ENCODE measurements around the gene EEF2K.
A peak's percentile ranks its signal among the peaks of the same experiment; 100 is the strongest.

The EEF2K gene

GRCh38 chr16:22317625-22318024 is 111.5 kb downstream of the EEF2K start:
- H3K9me3 ChIP-seq (replicated peaks in 1 of 2; ENCODE audit: control insufficient read depth in 2 of 2, insufficient read depth in 1 of 2, low read depth in 1 of 2, low read length in 2 of 2): no peaks in the 10 kb centered on the region
- H3K27me3 ChIP-seq (ENCODE audit: control insufficient read depth in 3 of 3, insufficient read depth in 3 of 3, low read depth in 1 of 3, low read length in 3 of 3): no peaks in the 10 kb centered on the region
- no peak overlapping the region for H3K14ac ChIP-seq (ENCODE audit: low read length)
- H4K8ac ChIP-seq (ENCODE audit: low read depth, low read length): no peak overlapping the region
- H2AFZ ChIP-seq (ENCODE audit: low read length): no peak overlapping the region
- no peak overlapping the region for H2BK120ac ChIP-seq (ENCODE audit: low read depth, low read length)
- H3K23ac ChIP-seq (ENCODE audit: low read depth, low read length, poor library complexity): no peak overlapping the region
- peaks cover 9% of the 10 kb centered on the region for H3K79me1 ChIP-seq (ENCODE audit: low read depth, low read length)
- H3K27ac ChIP-seq (replicated peaks; ENCODE audit: low read length): no peak overlapping the region
- H3K36me3 ChIP-seq (replicated peaks in 1 of 2; ENCODE audit: control insufficient read depth in 2 of 2, insufficient read depth in 2 of 2, low read length in 2 of 2): peaks cover 37 to 90% of the 10 kb centered on the region in 2 donors
- H3K4me1 ChIP-seq (ENCODE audit: control insufficient read depth in 2 of 2, insufficient read depth in 1 of 2, low read depth in 1 of 2, low read length in 2 of 2): no peaks in the 10 kb centered on the region
- no peak overlapping the region for H2BK12ac ChIP-seq (ENCODE audit: low read length)
- H3K9ac ChIP-seq (ENCODE audit: low read depth, low read length, poor library complexity): no peak overlapping the region
- no peak overlapping the region for H4K91ac ChIP-seq (ENCODE audit: low read depth, low read length, poor library complexity)
- no peak overlapping the region for H2AK5ac ChIP-seq (ENCODE audit: low read depth, low read length)
- H2BK15ac ChIP-seq (ENCODE audit: low read length): no peak overlapping the region
- no peak overlapping the region for H3K4me2 ChIP-seq (ENCODE audit: insufficient read depth, low read length, poor library complexity, severe bottlenecking)
- H3K18ac ChIP-seq (ENCODE audit: low read length): no peak overlapping the region
- H3K4me3 ChIP-seq (ENCODE audit: low read length in 2 of 2): no peak overlapping the region
- H3K4ac ChIP-seq (ENCODE audit: low read length): no peak overlapping the region
- H2BK5ac ChIP-seq (ENCODE audit: low read length): no peak overlapping the region
- no CpG with 5 or more reads among the region's 6 CpGs for WGBS, 2 donors (ENCODE audit: extremely low coverage in 2 of 2, insufficient read length in 2 of 2, insufficient replicate concordance in 1 of 2)
- no peak for DNase-seq (ENCODE audit: low spot score)

- Histone ChIP-seq H3K18ac (ENCODE audit: low read length) (no peak overlapping the region), H3K4me1 (ENCODE audit: control insufficient read depth in 2 of 2, insufficient read depth in 1 of 2, low read depth in 1 of 2, low read length in 2 of 2) (no peaks in the 10 kb centered on the region), H3K27me3 (ENCODE audit: control insufficient read depth in 3 of 3, insufficient read depth in 3 of 3, low read depth in 1 of 3, low read length in 3 of 3) (no peaks in the 10 kb centered on the region), H3K23ac (ENCODE audit: low read depth, low read length, poor library complexity) (no peak overlapping the region), H2AK5ac (ENCODE audit: low read depth, low read length) (no peak overlapping the region), H3K4me3 (ENCODE audit: low read length in 2 of 2) (no peak overlapping the region), H2BK120ac (ENCODE audit: low read depth, low read length) (no peak overlapping the region), H4K8ac (ENCODE audit: low read depth, low read length) (no peak overlapping the region), H2BK15ac (ENCODE audit: low read length) (no peak overlapping the region), H4K91ac (ENCODE audit: low read depth, low read length, poor library complexity) (no peak overlapping the region), H2BK12ac (ENCODE audit: low read length) (no peak overlapping the region), H3K9ac (ENCODE audit: low read depth, low read length, poor library complexity) (no peak overlapping the region), H3K36me3 (replicated peaks in 1 of 2; ENCODE audit: control insufficient read depth in 2 of 2, insufficient read depth in 2 of 2, low read length in 2 of 2) (peaks cover 38 to 87% of the 10 kb centered on the region in 2 donors), H2BK5ac (ENCODE audit: low read length) (no peak overlapping the region), H2AFZ (ENCODE audit: low read length) (no peak overlapping the region), H3K27ac (replicated peaks; ENCODE audit: low read length) (no peak overlapping the region), H3K9me3 (replicated peaks in 1 of 2; ENCODE audit: control insufficient read depth in 2 of 2, insufficient read depth in 1 of 2, low read depth in 1 of 2, low read length in 2 of 2) (no peaks in the 10 kb centered on the region), H3K14ac (ENCODE audit: low read length) (no peak overlapping the region), H3K79me1 (ENCODE audit: low read depth, low read length) (peaks cover 11% of the 10 kb centered on the region), H3K4me2 (ENCODE audit: insufficient read depth, low read length, poor library complexity, severe bottlenecking) (no peak overlapping the region), H3K4ac (ENCODE audit: low read length) (no peak overlapping the region)
- DNase-seq (ENCODE audit: low spot score): no peak
- no CpG with 5 or more reads among the region's 18 CpGs for WGBS, 2 donors (ENCODE audit: extremely low coverage in 2 of 2, insufficient read length in 2 of 2, insufficient replicate concordance in 1 of 2)
Measured at GRCh38 chr16:22318690-22319358, 112.7 kb downstream of the EEF2K start.

- H2BK15ac ChIP-seq (ENCODE audit: low read length): no peak overlapping the region
- no peak overlapping the region for H3K9ac ChIP-seq (ENCODE audit: low read depth, low read length, poor library complexity)
- no peaks in the 10 kb centered on the region for H3K27me3 ChIP-seq (ENCODE audit: control insufficient read depth in 3 of 3, insufficient read depth in 3 of 3, low read depth in 1 of 3, low read length in 3 of 3)
- no peak overlapping the region for H3K23ac ChIP-seq (ENCODE audit: low read depth, low read length, poor library complexity)
- no peak overlapping the region for H2BK5ac ChIP-seq (ENCODE audit: low read length)
- peak overlapping the region; percentile 14 for H3K27ac ChIP-seq (replicated peaks; ENCODE audit: low read length)
- H3K4ac ChIP-seq (ENCODE audit: low read length): no peak overlapping the region
- no peak overlapping the region for H2AFZ ChIP-seq (ENCODE audit: low read length)
- H3K4me1 ChIP-seq (ENCODE audit: control insufficient read depth in 2 of 2, insufficient read depth in 1 of 2, low read depth in 1 of 2, low read length in 2 of 2): no peaks in the 10 kb centered on the region
- WGBS, 2 donors (ENCODE audit: extremely low coverage in 2 of 2, insufficient read length in 2 of 2, insufficient replicate concordance in 1 of 2): no CpG with 5 or more reads among the region's 13 CpGs
- no peak overlapping the region for H3K14ac ChIP-seq (ENCODE audit: low read length)
- DNase-seq (ENCODE audit: low spot score): no peak
- peaks cover 14% of the 10 kb centered on the region for H3K79me1 ChIP-seq (ENCODE audit: low read depth, low read length)
- H4K91ac ChIP-seq (ENCODE audit: low read depth, low read length, poor library complexity): no peak overlapping the region
- no peak overlapping the region for H3K4me3 ChIP-seq (ENCODE audit: low read length in 2 of 2)
- no peak overlapping the region for H2AK5ac ChIP-seq (ENCODE audit: low read depth, low read length)
- H2BK12ac ChIP-seq (ENCODE audit: low read length): no peak overlapping the region
- peaks cover 46 to 89% of the 10 kb centered on the region in 2 donors for H3K36me3 ChIP-seq (replicated peaks in 1 of 2; ENCODE audit: control insufficient read depth in 2 of 2, insufficient read depth in 2 of 2, low read length in 2 of 2)
- H3K18ac ChIP-seq (ENCODE audit: low read length): no peak overlapping the region
- H4K8ac ChIP-seq (ENCODE audit: low read depth, low read length): no peak overlapping the region
- H2BK120ac ChIP-seq (ENCODE audit: low read depth, low read length): no peak overlapping the region
- no peak overlapping the region for H3K4me2 ChIP-seq (ENCODE audit: insufficient read depth, low read length, poor library complexity, severe bottlenecking)
- no peaks in the 10 kb centered on the region for H3K9me3 ChIP-seq (replicated peaks in 1 of 2; ENCODE audit: control insufficient read depth in 2 of 2, insufficient read depth in 1 of 2, low read depth in 1 of 2, low read length in 2 of 2)
Measured at GRCh38 chr16:22320572-22321339, 114.7 kb downstream of the EEF2K start.

GRCh38 chr16:22321340-22322001 is 115.4 kb downstream of the EEF2K start:
- Histone ChIP-seq H3K9me3 (replicated peaks in 1 of 2; ENCODE audit: control insufficient read depth in 2 of 2, insufficient read depth in 1 of 2, low read depth in 1 of 2, low read length in 2 of 2) (no peaks in the 10 kb centered on the region), H2AK5ac (ENCODE audit: low read depth, low read length) (peak overlapping the region; percentile 93), H2BK5ac (ENCODE audit: low read length) (no peak overlapping the region), H3K18ac (ENCODE audit: low read length) (peak overlapping the region; percentile 82), H2BK120ac (ENCODE audit: low read depth, low read length) (no peak overlapping the region), H3K27ac (replicated peaks; ENCODE audit: low read length) (no peak overlapping the region), H2BK12ac (ENCODE audit: low read length) (peak overlapping the region; percentile 19), H3K14ac (ENCODE audit: low read length) (no peak overlapping the region), H2AFZ (ENCODE audit: low read length) (peak overlapping the region; percentile 24), H3K4me2 (ENCODE audit: insufficient read depth, low read length, poor library complexity, severe bottlenecking) (no peak overlapping the region), H3K79me1 (ENCODE audit: low read depth, low read length) (peaks cover 15% of the 10 kb centered on the region), H4K8ac (ENCODE audit: low read depth, low read length) (no peak overlapping the region), H3K36me3 (replicated peaks in 1 of 2; ENCODE audit: control insufficient read depth in 2 of 2, insufficient read depth in 2 of 2, low read length in 2 of 2) (peaks cover 45 to 88% of the 10 kb centered on the region in 2 donors), H3K4me3 (ENCODE audit: low read length in 2 of 2) (no peak overlapping the region), H3K4ac (ENCODE audit: low read length) (no peak overlapping the region), H3K23ac (ENCODE audit: low read depth, low read length, poor library complexity) (peak overlapping the region; percentile 36), H4K91ac (ENCODE audit: low read depth, low read length, poor library complexity) (peak overlapping the region; percentile 25), H3K4me1 (ENCODE audit: control insufficient read depth in 2 of 2, insufficient read depth in 1 of 2, low read depth in 1 of 2, low read length in 2 of 2) (no peaks in the 10 kb centered on the region), H3K9ac (ENCODE audit: low read depth, low read length, poor library complexity) (peak overlapping the region; percentile 7), H3K27me3 (ENCODE audit: control insufficient read depth in 3 of 3, insufficient read depth in 3 of 3, low read depth in 1 of 3, low read length in 3 of 3) (no peaks in the 10 kb centered on the region), H2BK15ac (ENCODE audit: low read length) (peak overlapping the region; percentile 73)
- DNase-seq (ENCODE audit: low spot score): peak; percentile 67
- WGBS, 2 donors (ENCODE audit: extremely low coverage in 2 of 2, insufficient read length in 2 of 2, insufficient replicate concordance in 1 of 2): no CpG with 5 or more reads among the region's 16 CpGs
